AG04450 (cell line): ENCODE results near the gene PACSIN2. TPM values are rescaled to one million over a fixed set of nuclear protein-coding genes. Genes with fewer than 3 reads are reported as not detected.
A peak's percentile ranks its signal among the peaks of the same experiment; 100 is the strongest.
"Not testable (repeated sequence)": the region's sequence is repeated elsewhere in the genome, so short reads cannot be mapped to it uniquely, and the experiment has no call there.

Source experiments
- CTCF ChIA-PET: fragments of 300-600, 350-600 bp; formaldehyde crosslinking; extraction: SDS; loops from one replicate; lab custom pipeline; 2022; ENCODE audit warnings: antibody characterized with exemption, inconsistent platforms; lab: Charles Lee
- POLR2A ChIA-PET: fragments of 350-600 bp; formaldehyde crosslinking; extraction: SDS; loops from one replicate; lab custom pipeline; 2021; ENCODE audit warnings: antibody characterized with exemption, inconsistent platforms; lab: Yijun Ruan, JAX
- DNase-seq: peaks from one replicate; pipeline ENCODE4 v3.0.0-alpha.2; 2011; ENCODE audit warnings: low read depth, low spot score
- H3K27ac ChIP-seq: one replicate; pipeline ENCODE4 v1.5.1; 2012; ENCODE audit warnings: low read depth, low read length, control low read depth
- H3K27me3 ChIP-seq: one replicate; pipeline ENCODE4 v1.6.0; 2012; ENCODE audit warnings: low read length; ENCODE audit not compliant: control insufficient read depth, insufficient read depth
- H3K4me3 ChIP-seq: 2 replicates; pipeline ENCODE4 v1.5.1; 2011; ENCODE audit warnings: mild to moderate bottlenecking, low read depth, low read length, control low read depth
- H3K9me3 ChIP-seq: 2 replicates; pipeline ENCODE4 v1.5.1; 2012; ENCODE audit warnings: low read length; ENCODE audit not compliant: control insufficient read depth, insufficient read depth
- CTCF ChIP-seq: IDR thresholded peaks from 2 replicates; pipeline ENCODE4 v1.5.1; 2011; ENCODE audit warnings: low read depth, low read length, control low read depth, inconsistent platforms
- polyA plus RNA-seq: library from polyadenylated mRNA; depleted of rRNA; stranded (reverse); fragments of >200 nt; gene quantifications from 2 replicates; pipeline ENCODE4 v1.2.3, GENCODE V29; 2011

Gene PACSIN2
- polyA plus RNA-seq, 1 experiment: 59.6 TPM

- POLR2A ChIA-PET: interaction anchor here (1.2 kb wide), 1 partner anchor 23 kb away, joined by 3 read pairs; no protein-coding TSS in a partner anchor
- DNase-seq: no peak
- Histone ChIP-seq H3K9me3 (no peaks in the 10 kb centered on the region), H3K27me3 (no peaks in the 10 kb centered on the region), H3K27ac (no peak overlapping the region), H3K4me3 (no peak overlapping the region)
- TF ChIP-seq CTCF: no peak
- CTCF ChIA-PET: interaction anchor here (0.5 to 2.2 kb wide), 3 partner anchors 15 to 1638 kb away, joined by 4 read pairs; no protein-coding TSS in a partner anchor
Measured at GRCh38 chr22:43017525-43018460, 2.8 kb upstream of the PACSIN2 start.

- not testable (repeated sequence) for H3K27ac ChIP-seq, H3K4me3 ChIP-seq, H3K27me3 ChIP-seq, H3K9me3 ChIP-seq, DNase-seq
- ChIA-PET CTCF (interaction anchor here (0.5 to 0.7 kb wide), 2 partner anchors 10 to 22 kb away, joined by 3 to 7 read pairs; no protein-coding TSS in a partner anchor), POLR2A (interaction anchor here (1.1 to 2.3 kb wide), 2 partner anchors 13 to 21 kb away, joined by 9 to 29 read pairs; no protein-coding TSS in a partner anchor)
Measured at GRCh38 chr22:43016150-43016549, 1.2 kb upstream of the PACSIN2 start.

GRCh38 chr22:43015677-43016042 lies 711 bp upstream of the PACSIN2 start:
- Histone ChIP-seq H3K27ac (no peak overlapping the region), H3K27me3 (no peaks in the 10 kb centered on the region), H3K9me3 (no peaks in the 10 kb centered on the region), H3K4me3 (peak overlapping the region; percentile 72)
- ChIA-PET POLR2A (interaction anchor here (0.6 to 3.2 kb wide), 15 partner anchors 8 to 225 kb away, joined by 3 to 29 read pairs (median 5); partner anchors contain the start of gene ARFGAP3), CTCF (interaction anchor here (0.5 to 3.0 kb wide), 2 partner anchors 11 to 25 kb away, joined by 7 to 15 read pairs; no protein-coding TSS in a partner anchor)
- no peak for TF ChIP-seq CTCF
- no peak for DNase-seq

GRCh38 chr22:43014316-43014868 lies 557 bp downstream of the PACSIN2 start:
- Histone ChIP-seq H3K4me3 (peak overlapping the region; percentile 86), H3K27me3 (no peaks in the 10 kb centered on the region), H3K27ac (no peak overlapping the region), H3K9me3 (no peaks in the 10 kb centered on the region)
- no peak for TF ChIP-seq CTCF
- ChIA-PET POLR2A (interaction anchor here (0.6 to 3.2 kb wide), 14 partner anchors 10 to 158 kb away, joined by 3 to 29 read pairs (median 4); partner anchors contain the start of gene ARFGAP3), CTCF (interaction anchor here (0.6 to 3.0 kb wide), 6 partner anchors 13 to 218 kb away, joined by 3 to 15 read pairs (median 4); no protein-coding TSS in a partner anchor)
- DNase-seq: no peak
